Measurements from ENCODE around the gene GON7.
"Not testable (repeated sequence)": the region's sequence is repeated elsewhere in the genome, so short reads cannot be mapped to it uniquely, and the experiment has no call there.

The GON7 gene

GRCh38 chr14:93199031-93199430, 7.8 kb downstream of the GON7 start:
- DNase-seq: no peak

- no peak for DNase-seq
These were observed 11.4 kb downstream of the GON7 start for GRCh38 chr14:93195316-93195999.

- DNase-seq: no peak
These were observed 19.9 kb downstream of the GON7 start for GRCh38 chr14:93186956-93187355.

GRCh38 chr14:93186466-93186865, 20.4 kb downstream of the GON7 start:
- DNase-seq: no peak

- DNase-seq: no peak
These were observed 21.5 kb downstream of the GON7 start for GRCh38 chr14:93185349-93185720.

GRCh38 chr14:93184391-93185348, 22.2 kb downstream of the GON7 start, which contains the start of the genes LYSET and MOAP1:
TSS of gene LYSET (plus strand) at chr14:93185317. CDS start at chr14:93185406, 89 bp downstream.
TSS of gene MOAP1 (minus strand) at chr14:93184897. CDS start at chr14:93184242, 655 bp downstream.
- no peak for DNase-seq

- DNase-seq: no peak
These were observed 23.1 kb downstream of the GON7 start for GRCh38 chr14:93183596-93184317.

GRCh38 chr14:93175492-93175891, 31.4 kb downstream of the GON7 start:
- no peak for DNase-seq

- not testable (repeated sequence) for DNase-seq
These were observed 32.1 kb downstream of the GON7 start for GRCh38 chr14:93174731-93175130.

- no peak for DNase-seq
These were observed 32.9 kb downstream of the GON7 start for GRCh38 chr14:93173943-93174395.

GRCh38 chr14:93171376-93171775, 35.5 kb downstream of the GON7 start:
- DNase-seq: no peak

GRCh38 chr14:93170141-93170540, 36.7 kb downstream of the GON7 start:
- not testable (repeated sequence) for DNase-seq

GRCh38 chr14:93169619-93170018, 37.2 kb downstream of the GON7 start:
- DNase-seq: not testable (repeated sequence)

GRCh38 chr14:93168610-93169009, 38.3 kb downstream of the GON7 start:
- DNase-seq: not testable (repeated sequence)

- not testable (repeated sequence) for DNase-seq
These were observed 41.3 kb downstream of the GON7 start for GRCh38 chr14:93165271-93166265.

GRCh38 chr14:93163564-93163963, 43.3 kb downstream of the GON7 start:
- no peak for DNase-seq

GRCh38 chr14:93161411-93161940, 45.4 kb downstream of the GON7 start:
- no peak for DNase-seq

- DNase-seq: no peak
These were observed 46.5 kb downstream of the GON7 start for GRCh38 chr14:93160353-93160801.

- DNase-seq: not testable (repeated sequence)
These were observed 47.1 kb downstream of the GON7 start for GRCh38 chr14:93159625-93160352.

GRCh38 chr14:93158349-93158748, 48.5 kb downstream of the GON7 start:
- DNase-seq: not testable (repeated sequence)

All from NCI-H2029 treated with DMSO at 0.1 percent for 48 hours (cell line).